B cell (primary cell): ENCODE measurements around the gene SPACA6. TPM values are rescaled to one million over a fixed set of nuclear protein-coding genes. Genes with fewer than 3 reads are reported as not detected.
A peak's percentile ranks its signal among the peaks of the same experiment; 100 is the strongest.

Experiments used
- ATAC-seq: fragments of 200-7000 bp; cut with Tn5 transposase; one replicate; pipeline ENCODE4 v1.10.0; 2021; ENCODE audit warnings: low read depth, mild to moderate bottlenecking, moderate number of reproducible peaks, moderate library complexity
- CTCF ChIA-PET: fragments of 350-600 bp; sonication (Branson Sonifier 250); formaldehyde crosslinking; loops from one replicate; lab custom pipeline; 2021; ENCODE audit warnings: antibody characterized with exemption, inconsistent platforms; lab: Charles Lee
- POLR2A ChIA-PET: fragments of 350-600 bp; sonication (Branson Sonifier 250); formaldehyde crosslinking; loops from one replicate; lab custom pipeline; 2021; ENCODE audit warnings: antibody characterized with exemption; lab: Charles Lee
- DNase-seq: peaks from one replicate; pipeline ENCODE4 v3.0.0; 2013
- H2AFZ ChIP-seq: 2 replicates; pipeline ENCODE4 v1.6.1; 2012; ENCODE audit warnings: mild to moderate bottlenecking, low read depth, low read length; ENCODE audit not compliant: insufficient read depth, poor library complexity, severe bottlenecking
- H3K27ac ChIP-seq, 2 donors: 1 replicate in 1 of 2; 2 replicates in 1 of 2; pipeline ENCODE4 v1.5.1; 2012 to 2013; ENCODE audit warnings: low read length in 2 of 2, mild to moderate bottlenecking in 2 of 2, moderate library complexity in 1 of 2
- H3K27me3 ChIP-seq, 4 experiments: fragments of 200-600 bp in 1 of 4; sonication (generic) in 1 of 4; replicated peaks in 1 of 4; 1 replicate in 2 of 4; 2 replicates in 2 of 4; pipeline versions ENCODE4 v1.6.1 to v1.7.0; 2013 to 2016; ENCODE audit warnings: low read length in 3 of 4, mild to moderate bottlenecking in 2 of 4, mixed read lengths in 1 of 4, moderate library complexity in 1 of 4; ENCODE audit not compliant: insufficient read depth in 4 of 4, control insufficient read depth in 3 of 4; ENCODE audit errors: control extremely low read depth in 1 of 4
- H3K36me3 ChIP-seq, 2 experiments: replicated peaks in 1 of 2; 1 replicate in 1 of 2; 2 replicates in 1 of 2; pipeline versions ENCODE4 v1.6.1 to v1.7.1; 2013; ENCODE audit warnings: low read length in 1 of 2; ENCODE audit not compliant: insufficient read depth in 2 of 2, control insufficient read depth in 1 of 2; ENCODE audit errors: control extremely low read depth in 1 of 2, extremely low read depth in 1 of 2
- H3K4me1 ChIP-seq, 2 donors: fragments of 200-600 bp in 1 of 2; sonication (generic) in 1 of 2; 1 replicate in 1 of 2; 2 replicates in 1 of 2; pipeline versions ENCODE4 v1.5.1 to v1.6.1; 2013 to 2017; ENCODE audit warnings: low read length in 2 of 2; ENCODE audit not compliant: control insufficient read depth in 2 of 2, insufficient read depth in 2 of 2
- H3K4me2 ChIP-seq: replicated peaks from 2 replicates; pipeline ENCODE3; 2012; ENCODE audit warnings: mild to moderate bottlenecking, low read depth, low read length; ENCODE audit not compliant: poor library complexity, severe bottlenecking
- H3K4me3 ChIP-seq, 5 experiments: fragments of 200-600 bp in 1 of 5; sonication (generic) in 1 of 5; 1 replicate in 3 of 5; 2 replicates in 2 of 5; pipeline versions ENCODE4 v1.5.1 to v1.7.0; 2011 to 2016; ENCODE audit warnings: low read length in 4 of 5, mild to moderate bottlenecking in 4 of 5, low read depth in 2 of 5, control low read depth in 1 of 5, moderate library complexity in 1 of 5; ENCODE audit not compliant: insufficient read depth in 1 of 5; ENCODE audit errors: control extremely low read depth in 1 of 5, extremely low read depth in 1 of 5
- H3K79me2 ChIP-seq: fragments of 200-600 bp; sonication (generic); one replicate; pipeline ENCODE4 v1.6.0; 2016; ENCODE audit warnings: low read length; ENCODE audit not compliant: control insufficient read depth, insufficient read depth
- H3K9ac ChIP-seq: fragments of 200-600 bp; sonication (generic); 2 replicates; pipeline ENCODE4 v1.6.1; 2017; ENCODE audit warnings: mild to moderate bottlenecking, low read length, moderate library complexity
- H3K9me3 ChIP-seq, 3 donors: one replicate each; pipeline versions ENCODE4 v1.6.1 to v1.7.1; 2013; ENCODE audit warnings: low read length in 2 of 3; ENCODE audit not compliant: control insufficient read depth in 2 of 3, insufficient read depth in 1 of 3; ENCODE audit errors: control extremely low read depth in 1 of 3
- H4K20me1 ChIP-seq: 2 replicates; pipeline ENCODE4 v1.6.0; 2012; ENCODE audit warnings: mild to moderate bottlenecking, low read length; ENCODE audit not compliant: insufficient read depth, control insufficient read depth, poor library complexity, severe bottlenecking
- H3K27ac Mint-ChIP-seq: one replicate; pipeline ENCODE4 v1.8.0; 2021; ENCODE audit warnings: mixed read lengths
- H3K27me3 Mint-ChIP-seq: one replicate; pipeline ENCODE4 v1.8.0; 2021; ENCODE audit warnings: mixed read lengths
- H3K4me1 Mint-ChIP-seq: one replicate; pipeline ENCODE4 v1.8.0; 2021; ENCODE audit warnings: mixed read lengths
- H3K4me3 Mint-ChIP-seq: one replicate; pipeline ENCODE4 v1.8.0; 2021; ENCODE audit warnings: mixed read lengths
- H3K9me3 Mint-ChIP-seq: one replicate; pipeline ENCODE4 v1.8.0; 2022; ENCODE audit warnings: mixed read lengths; ENCODE audit not compliant: insufficient read depth
- CTCF ChIP-seq: fragments of 200-600 bp; IDR thresholded peaks from one replicate; pipeline ENCODE4 v1.8.0; 2022; ENCODE audit warnings: antibody characterized with exemption, mild to moderate bottlenecking
- EZH2 ChIP-seq: IDR thresholded peaks from 2 replicates; pipeline ENCODE4 v1.6.1; 2012; ENCODE audit warnings: borderline replicate concordance, low read depth, mild to moderate bottlenecking, moderate library complexity, low read length; ENCODE audit not compliant: insufficient read depth, poor library complexity, severe bottlenecking
- WGBS: methylation state at CpG from one replicate; pipeline ENCODE4 v1.1.5; 2013; ENCODE audit warnings: missing lambda C conversion rate; ENCODE audit not compliant: insufficient coverage; 5-methylcytosine and 5-hydroxymethylcytosine counted together
- intact Hi-C: fragments of 100-400 bp; cut with micrococcal nuclease; formaldehyde crosslinking; loops from one replicate; pipeline ENCODE4 v1.10.0; 2022
- polyA plus RNA-seq: library from polyadenylated mRNA; depleted of rRNA; stranded (reverse); fragments of >200 nt; gene quantifications from 2 replicates; pipeline ENCODE4 v1.2.3, GENCODE V29; 2012
- total RNA-seq, 2 donors: library from RNA; stranded (reverse); fragments of 120-200 nt in 1 of 2; gene quantifications; 1 replicate in 1 of 2; 2 replicates in 1 of 2; pipeline versions ENCODE4 v1.2.3 to v1.2.4, GENCODE V29; 2013 to 2022

SPACA6 gene
- total and polyA plus RNA-seq, 2 donors (not counting 1 experiment from before 2014, with no cell fraction given): 3.3 to 4.0 TPM

- peaks cover 33% of the 10 kb centered on the region for H3K27me3 Mint-ChIP-seq
- Histone ChIP-seq H3K4me1 (peaks cover 22 to 31% of the 10 kb centered on the region in 2 donors), H3K9ac (peak overlapping the region; percentile 81), H2AFZ (peak overlapping the region; percentile 81), H3K9me3 (peaks cover 0 to 24% (median 0%) of the 10 kb centered on the region in 3 donors), H3K27ac (no peak overlapping the region), H4K20me1 (no peaks in the 10 kb centered on the region), H3K4me3 (peak overlapping the region in 2 of 5 experiments; percentile 66 to 70), H3K79me2 (peaks cover 3% of the 10 kb centered on the region), H3K27me3 (peaks cover 0 to 34% (median 8%) of the 10 kb centered on the region in 4 experiments), H3K36me3 (peaks cover 0 to 4% of the 10 kb centered on the region in 2 experiments), H3K4me2 (peak overlapping the region; percentile 93)
- ChIA-PET POLR2A (no interaction called here), CTCF (interaction anchor here (2.7 kb wide), 1 partner anchor 76 kb away, joined by 8 read pairs; no protein-coding TSS in a partner anchor)
- TF ChIP-seq EZH2 (no peak), CTCF (no peak)
- no peaks in the 10 kb centered on the region for H3K9me3 Mint-ChIP-seq
- intact Hi-C loops: loop anchor here (2.0 kb wide), 1 partner anchor 363 kb away; no protein-coding TSS in a partner anchor
- 55% methylated on average over 19 of the region's 27 CpGs for WGBS
- no peak for ATAC-seq
- H3K4me1 Mint-ChIP-seq: peaks cover 34% of the 10 kb centered on the region
- H3K27ac Mint-ChIP-seq: peak overlapping the region; percentile 56
- peak; percentile 65 for DNase-seq
- peak overlapping the region; percentile 91 for H3K4me3 Mint-ChIP-seq
Observed at GRCh38 chr19:51702103-51702824, 9.1 kb downstream of the SPACA6 start.
